Fibroblast of mammary gland (primary cell): ENCODE measurements around the gene KRT13.

Source experiments
- DNase-seq: peaks from one replicate; pipeline ENCODE4 v3.0.0-alpha.2; 2010; ENCODE audit warnings: low read depth
- H3K4me3 ChIP-seq: 2 replicates; pipeline ENCODE4 v1.5.1; 2011; ENCODE audit warnings: low read depth, mild to moderate bottlenecking, low read length, moderate library complexity; ENCODE audit not compliant: control insufficient read depth
- CTCF ChIP-seq: conservative IDR thresholded peaks from 2 replicates; pipeline ENCODE4 v1.5.1; 2011; ENCODE audit warnings: low read depth, low read length, inconsistent platforms; ENCODE audit not compliant: control insufficient read depth, insufficient read depth

KRT13 gene

DNA sequence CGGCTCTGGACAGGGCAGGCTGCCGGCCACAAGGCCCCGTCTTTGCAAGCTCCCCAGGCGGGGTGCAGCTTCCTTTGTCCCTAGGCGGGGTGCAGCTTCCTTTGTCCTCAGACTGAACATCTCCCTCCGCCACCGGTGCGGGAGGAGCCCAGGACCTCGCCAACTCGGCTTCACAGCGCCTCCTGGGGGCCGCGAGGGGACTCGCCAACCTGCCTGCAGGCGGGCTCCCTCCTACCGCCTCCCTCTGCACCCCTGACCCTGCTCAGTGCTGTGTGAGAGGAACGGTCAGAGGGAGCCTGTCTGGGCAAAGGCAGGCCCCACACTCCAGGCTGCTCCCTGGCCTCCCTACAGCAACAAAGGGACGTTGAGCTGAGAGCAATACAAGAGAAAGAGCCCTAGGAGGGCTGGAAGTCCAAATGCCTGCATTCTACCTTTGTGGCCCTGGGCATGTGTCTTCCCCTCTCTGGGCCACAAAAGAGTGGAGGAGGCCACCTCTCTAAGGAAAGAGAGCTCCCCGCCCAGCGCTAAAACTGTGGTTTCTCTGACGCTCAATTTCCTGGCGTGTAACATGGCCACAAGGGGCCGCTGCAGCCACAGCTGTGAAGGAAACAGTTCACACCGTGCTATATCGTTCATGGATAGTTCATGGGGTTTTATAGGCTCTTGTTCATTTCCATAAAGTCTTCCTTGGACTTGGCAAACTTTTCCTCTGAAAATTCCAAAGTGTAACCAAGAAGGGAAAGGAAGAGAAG is 43.6 kb upstream of the KRT13 start:
- DNase-seq, result peak; percentile 85
- no peak overlapping the region for H3K4me3 ChIP-seq
- peak; percentile 87 for TF ChIP-seq CTCF

- TF ChIP-seq CTCF, result no peak
- H3K4me3 ChIP-seq, result no peak overlapping the region
- peak; percentile 98 for DNase-seq
These were observed 42.8 kb upstream of the KRT13 start for GRCh38 chr17:41547921-41548843.

DNA sequence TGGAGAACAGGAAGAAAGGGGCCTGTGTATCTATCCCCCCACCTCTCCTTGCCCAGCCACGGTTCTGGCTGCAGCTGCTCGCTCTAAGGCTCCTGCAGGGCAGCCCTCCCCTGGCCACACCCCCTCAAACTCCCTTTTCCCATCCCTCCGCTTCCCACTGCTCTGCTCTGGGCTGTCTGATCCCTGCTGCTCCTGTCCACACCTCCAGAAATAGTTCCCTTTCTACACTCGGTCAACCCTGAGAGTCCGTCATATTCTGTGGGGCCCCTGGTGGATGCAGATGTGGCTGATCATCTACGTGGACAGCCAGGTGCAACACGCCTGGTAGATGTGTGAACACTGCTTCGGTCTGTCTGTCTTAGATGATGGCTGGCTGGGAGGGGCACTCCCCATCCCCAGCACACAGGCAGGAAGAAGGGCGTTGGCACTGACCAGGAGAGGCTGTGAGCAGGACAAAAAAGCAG is 42.0 kb upstream of the KRT13 start:
- H3K4me3 ChIP-seq, result no peak overlapping the region

DNA sequence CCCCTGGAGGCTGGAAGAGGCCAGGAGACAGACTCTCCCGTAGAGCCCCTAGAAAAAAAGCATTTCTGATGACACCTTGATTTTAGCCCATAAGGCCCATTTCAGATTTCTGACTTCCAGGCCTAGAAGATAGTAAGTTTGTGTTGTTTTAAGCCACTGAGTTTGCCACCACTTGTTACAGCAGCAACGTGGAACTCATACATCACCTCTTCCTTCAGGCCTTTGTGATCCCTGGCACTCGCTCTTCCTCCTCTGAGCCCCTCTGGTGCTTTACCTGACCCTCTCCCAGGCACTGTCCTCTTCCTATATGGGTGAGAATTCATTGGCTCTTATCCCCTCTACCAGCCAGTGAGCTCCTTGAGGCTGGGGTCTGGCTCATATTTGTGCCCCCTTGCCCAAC is 41.4 kb upstream of the KRT13 start:
- DNase-seq, result no peak
- TF ChIP-seq CTCF, result no peak

More for the DNA sequence above, 42.0 kb upstream of the KRT13 start:
- DNase-seq, result no peak
- TF ChIP-seq CTCF, result no peak

GRCh38 chr17:41545829-41546410 is 40.5 kb upstream of the KRT13 start:
- H3K4me3 ChIP-seq, result no peak overlapping the region
- TF ChIP-seq CTCF, result no peak
- DNase-seq, result no peak

More for the DNA sequence above, 41.4 kb upstream of the KRT13 start:
- H3K4me3 ChIP-seq, result no peak overlapping the region

DNA sequence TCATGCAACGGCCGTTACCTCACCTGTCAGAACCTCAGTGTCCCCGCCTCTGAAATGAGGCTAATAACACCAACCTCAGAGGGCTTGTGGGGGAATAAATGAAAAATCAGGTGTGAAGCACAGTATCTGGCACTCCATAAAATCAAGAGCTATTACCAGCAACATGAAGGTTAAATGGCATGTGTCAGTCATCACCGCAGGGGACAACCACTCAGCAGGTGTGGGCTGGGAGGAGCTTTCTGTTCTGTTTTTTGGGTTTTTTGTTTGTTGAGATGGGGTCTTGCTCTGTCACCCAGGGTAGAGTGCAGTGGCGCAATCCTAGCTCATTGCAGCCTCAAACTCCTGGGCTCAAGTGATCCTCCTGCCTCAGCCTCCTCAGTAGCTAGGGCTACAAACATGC is 39.5 kb upstream of the KRT13 start:
- no peak for TF ChIP-seq CTCF
- no peak for DNase-seq
- no peak overlapping the region for H3K4me3 ChIP-seq
